SHP77 (cell line): ENCODE measurements around the gene ERG28.
"Not testable (repeated sequence)": the region's sequence is repeated elsewhere in the genome, so short reads cannot be mapped to it uniquely, and the experiment has no call there.

Experiments used
- DNase-seq, 2 experiments: peaks; one replicate each; lab custom pipeline; 2025; lab: John Stamatoyannopoulos, UW

ERG28 gene

GRCh38 chr14:75625034-75625433 is 35.6 kb downstream of the ERG28 start:
- no peak for DNase-seq

- DNase-seq, result no peak
Measured at GRCh38 chr14:75619548-75619947, 41.1 kb downstream of the ERG28 start.

GRCh38 chr14:75615200-75615599 is 45.5 kb downstream of the ERG28 start:
- DNase-seq, result no peak

- no peak for DNase-seq
Measured at GRCh38 chr14:75614179-75614578, 46.5 kb downstream of the ERG28 start.

- DNase-seq, result no peak
Measured at GRCh38 chr14:75612157-75612556, 48.5 kb downstream of the ERG28 start.

GRCh38 chr14:75610834-75611233 is 49.8 kb downstream of the ERG28 start:
- DNase-seq, result no peak

- DNase-seq, result no peak
Measured at GRCh38 chr14:75609606-75610475, 50.8 kb downstream of the ERG28 start.

GRCh38 chr14:75609116-75609515 is 51.6 kb downstream of the ERG28 start:
- DNase-seq, result no peak

- no peak for DNase-seq
Measured at GRCh38 chr14:75607842-75608640, 52.6 kb downstream of the ERG28 start.

- no peak for DNase-seq
Measured at GRCh38 chr14:75607044-75607443, 53.6 kb downstream of the ERG28 start.

- DNase-seq, result no peak
Measured at GRCh38 chr14:75605916-75606315, 54.8 kb downstream of the ERG28 start.

- DNase-seq, result no peak
Measured at GRCh38 chr14:75604979-75605851, 55.5 kb downstream of the ERG28 start.

- DNase-seq, result no peak
Measured at GRCh38 chr14:75602503-75602902, 58.2 kb downstream of the ERG28 start.

GRCh38 chr14:75601061-75601460 is 59.6 kb downstream of the ERG28 start:
- DNase-seq, result not testable (repeated sequence)

GRCh38 chr14:75600100-75600499 is 60.6 kb downstream of the ERG28 start:
- not testable (repeated sequence) for DNase-seq
